Uterus (tissue), 4 donors: ENCODE results near the gene BRICD5. TPM values are rescaled to one million over a fixed set of nuclear protein-coding genes. Genes with fewer than 3 reads are reported as not detected.

ENCODE experiments used
- DNase-seq, 2 donors: peaks; one replicate each; pipeline ENCODE4 v3.0.0-alpha.2; 2019 to 2020
- H3K27ac ChIP-seq, 2 donors: fragments of 200-600 bp; sonication (generic); 1 replicate in 1 of 2; 2 replicates in 1 of 2; pipeline ENCODE4 v1.5.1; 2016 to 2018
- H3K27me3 ChIP-seq, 2 donors: fragments of 200-600 bp; sonication (generic); one replicate each; pipeline ENCODE4 v1.5.1; 2018 to 2019; ENCODE audit warnings: control low read depth in 1 of 2
- H3K36me3 ChIP-seq, 2 donors: fragments of 200-600 bp; sonication (generic); one replicate each; pipeline ENCODE4 v1.5.1; 2019; ENCODE audit warnings: control low read depth in 1 of 2
- H3K4me1 ChIP-seq, 2 donors: fragments of 200-600 bp; sonication (generic); one replicate each; pipeline ENCODE4 v1.5.1; 2018 to 2019; ENCODE audit warnings: control low read depth in 1 of 2
- H3K4me3 ChIP-seq, 2 donors: fragments of 200-600 bp; sonication (generic); 1 replicate in 1 of 2; 2 replicates in 1 of 2; pipeline ENCODE4 v1.5.1; 2018 to 2019; ENCODE audit warnings: mild to moderate bottlenecking in 1 of 2
- H3K9me3 ChIP-seq, 2 donors: fragments of 200-600 bp; sonication (generic); one replicate each; pipeline ENCODE4 v1.5.1; 2019; ENCODE audit warnings: control low read depth in 1 of 2
- POLR2A ChIP-seq, 2 donors: fragments of 450-650 bp; IDR thresholded peaks; one replicate each; pipeline ENCODE4 v1.6.1; 2016; ENCODE audit warnings: antibody characterized with exemption in 2 of 2, mild to moderate bottlenecking in 1 of 2, moderate library complexity in 1 of 2
- intact Hi-C: fragments of 100-400 bp; cut with DNase I; formaldehyde crosslinking; loops from one replicate; pipeline ENCODE4 v1.15.1; 2023; ENCODE audit warnings: low total_unique reads
- total RNA-seq, 4 donors: library from RNA; depleted of rRNA in 3 of 4; stranded (reverse); fragments of >200 nt in 3 of 4; gene quantifications; one replicate each; pipeline versions ENCODE4 v1.1.0 to v1.2.4, GENCODE V29; 2014 to 2023
- TF ChIP-seq, protein P1 (sequence below), 4 experiments: fragments of 200-600 bp in 2 of 4; fragments of 450-650 bp in 2 of 4; sonication (generic) in 2 of 4; IDR thresholded peaks; one replicate each; pipeline ENCODE4 v1.5.1; 2016 to 2019; ENCODE audit warnings: antibody characterized with exemption in 4 of 4, mild to moderate bottlenecking in 2 of 4, moderate library complexity in 1 of 4
- donor health status: DM: yes; HTN: yes; CAD: no.

Gene BRICD5
- total RNA-seq, 4 donors from 2014 or later = 1.2 to 16.9 (median 1.7) TPM

DNA sequence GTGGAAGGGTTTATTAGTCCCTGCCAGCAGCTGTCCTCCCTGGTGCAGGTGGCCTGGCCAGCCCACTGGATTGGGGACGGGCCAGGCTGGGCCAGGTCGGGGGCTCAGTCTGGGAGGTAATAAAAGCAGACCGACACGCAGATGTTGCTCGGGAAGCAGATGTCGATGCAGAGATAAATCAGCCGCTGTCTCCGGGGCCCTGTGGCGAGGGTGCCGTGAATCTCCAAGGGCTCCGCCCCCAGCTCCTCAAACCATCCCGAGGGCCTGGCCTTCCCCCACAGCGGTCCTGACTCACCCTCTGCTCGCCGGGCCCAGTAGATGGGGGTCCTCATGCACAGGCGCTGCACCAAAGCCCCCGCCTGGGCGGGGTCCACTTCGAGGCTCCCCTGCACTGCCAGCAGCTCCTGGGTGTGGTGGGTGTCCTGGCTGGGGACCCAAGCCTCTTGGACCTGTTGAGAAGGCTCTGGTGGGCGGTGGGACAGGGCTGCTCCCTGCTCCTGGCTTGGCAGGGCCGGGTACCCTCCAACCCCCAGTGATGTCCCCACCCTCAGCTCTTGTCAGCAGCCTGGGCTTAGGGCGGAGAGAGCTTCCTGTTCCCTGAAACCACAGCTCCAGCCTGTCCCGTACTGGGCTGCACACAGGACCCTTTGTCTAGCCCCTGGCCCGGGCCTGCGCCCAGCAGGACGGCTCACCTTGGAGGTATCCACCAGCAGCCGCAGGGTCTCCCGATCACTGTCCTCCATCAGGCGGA lies 1.2 kb downstream of the BRICD5 start:
- H3K9me3 ChIP-seq = no peaks in the 10 kb centered on the region
- H3K4me3 ChIP-seq = no peak overlapping the region
- no peaks in the 10 kb centered on the region for H3K36me3 ChIP-seq
- peaks cover 0 to 15% of the 10 kb centered on the region in 2 donors for H3K4me1 ChIP-seq
- DNase-seq = no peak
- no peak overlapping the region for H3K27ac ChIP-seq
- intact Hi-C loops = loop anchor here (10.0 kb wide), 1 partner anchor 55 kb away; the partner anchor contains the start of gene TRAF7
- TF ChIP-seq, protein P1, sequence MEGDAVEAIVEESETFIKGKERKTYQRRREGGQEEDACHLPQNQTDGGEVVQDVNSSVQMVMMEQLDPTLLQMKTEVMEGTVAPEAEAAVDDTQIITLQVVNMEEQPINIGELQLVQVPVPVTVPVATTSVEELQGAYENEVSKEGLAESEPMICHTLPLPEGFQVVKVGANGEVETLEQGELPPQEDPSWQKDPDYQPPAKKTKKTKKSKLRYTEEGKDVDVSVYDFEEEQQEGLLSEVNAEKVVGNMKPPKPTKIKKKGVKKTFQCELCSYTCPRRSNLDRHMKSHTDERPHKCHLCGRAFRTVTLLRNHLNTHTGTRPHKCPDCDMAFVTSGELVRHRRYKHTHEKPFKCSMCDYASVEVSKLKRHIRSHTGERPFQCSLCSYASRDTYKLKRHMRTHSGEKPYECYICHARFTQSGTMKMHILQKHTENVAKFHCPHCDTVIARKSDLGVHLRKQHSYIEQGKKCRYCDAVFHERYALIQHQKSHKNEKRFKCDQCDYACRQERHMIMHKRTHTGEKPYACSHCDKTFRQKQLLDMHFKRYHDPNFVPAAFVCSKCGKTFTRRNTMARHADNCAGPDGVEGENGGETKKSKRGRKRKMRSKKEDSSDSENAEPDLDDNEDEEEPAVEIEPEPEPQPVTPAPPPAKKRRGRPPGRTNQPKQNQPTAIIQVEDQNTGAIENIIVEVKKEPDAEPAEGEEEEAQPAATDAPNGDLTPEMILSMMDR (IDR thresholded peaks at IDR 0.05) = no peak
- no peak for TF ChIP-seq POLR2A (IDR thresholded peaks at IDR 0.05)
- H3K27me3 ChIP-seq = no peaks in the 10 kb centered on the region

DNA sequence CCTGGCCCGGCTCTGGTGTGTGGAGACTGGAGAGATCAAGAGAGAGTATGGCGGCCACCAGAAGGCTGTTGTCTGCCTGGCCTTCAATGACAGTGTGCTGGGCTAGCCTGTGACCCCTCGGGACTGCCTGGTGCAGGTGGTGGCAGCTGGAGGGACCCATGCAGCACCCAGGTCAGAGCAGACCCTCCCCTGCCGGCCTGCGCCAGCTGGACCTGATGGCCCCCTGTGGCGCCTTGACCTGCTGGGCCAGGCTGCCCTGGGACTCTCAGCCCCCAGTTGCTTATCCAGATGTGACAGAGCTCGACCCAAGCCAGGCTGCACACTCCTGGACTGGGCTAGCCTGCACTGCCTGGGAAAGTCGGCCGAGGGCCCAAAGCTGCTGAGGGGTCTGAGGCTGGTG lies 1.9 kb downstream of the BRICD5 start:
- TF ChIP-seq POLR2A (IDR thresholded peaks at IDR 0.05) = no peak
- TF ChIP-seq, protein P1 (IDR thresholded peaks at IDR 0.05) = no peak
- Histone ChIP-seq H3K27me3 (no peaks in the 10 kb centered on the region), H3K4me1 (peaks cover 0 to 10% of the 10 kb centered on the region in 2 donors), H3K4me3 (no peak overlapping the region), H3K9me3 (no peaks in the 10 kb centered on the region), H3K27ac (no peak overlapping the region), H3K36me3 (no peaks in the 10 kb centered on the region)
- intact Hi-C loops = no loop called here
- DNase-seq = no peak

DNA sequence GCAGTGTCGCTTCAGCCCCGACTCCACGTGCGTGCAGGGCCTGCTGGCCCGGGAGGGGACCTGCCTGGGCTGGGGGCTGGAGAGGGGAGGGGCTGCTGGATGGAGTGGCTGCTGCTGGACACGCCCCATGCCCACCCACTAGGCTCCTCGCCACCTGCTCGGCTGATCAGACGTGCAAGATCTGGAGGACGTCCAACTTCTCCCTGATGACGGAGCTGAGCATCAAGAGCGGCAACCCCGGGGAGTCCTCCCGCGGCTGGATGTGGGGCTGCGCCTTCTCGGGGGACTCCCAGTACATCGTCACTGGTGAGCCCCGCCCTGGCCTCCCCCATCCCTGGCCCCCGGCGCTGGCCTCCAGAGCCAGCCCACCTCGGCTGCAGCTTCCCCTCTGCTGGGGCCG lies 2.4 kb downstream of the BRICD5 start:
- Histone ChIP-seq H3K4me1 (peaks cover 0 to 5% of the 10 kb centered on the region in 2 donors), H3K27ac (no peak overlapping the region), H3K9me3 (no peaks in the 10 kb centered on the region), H3K27me3 (no peaks in the 10 kb centered on the region), H3K4me3 (no peak overlapping the region), H3K36me3 (no peaks in the 10 kb centered on the region)
- TF ChIP-seq POLR2A (IDR thresholded peaks at IDR 0.05) = no peak
- TF ChIP-seq, protein P1 (IDR thresholded peaks at IDR 0.05) = no peak
- intact Hi-C loops = no loop called here
- DNase-seq = no peak

DNA sequence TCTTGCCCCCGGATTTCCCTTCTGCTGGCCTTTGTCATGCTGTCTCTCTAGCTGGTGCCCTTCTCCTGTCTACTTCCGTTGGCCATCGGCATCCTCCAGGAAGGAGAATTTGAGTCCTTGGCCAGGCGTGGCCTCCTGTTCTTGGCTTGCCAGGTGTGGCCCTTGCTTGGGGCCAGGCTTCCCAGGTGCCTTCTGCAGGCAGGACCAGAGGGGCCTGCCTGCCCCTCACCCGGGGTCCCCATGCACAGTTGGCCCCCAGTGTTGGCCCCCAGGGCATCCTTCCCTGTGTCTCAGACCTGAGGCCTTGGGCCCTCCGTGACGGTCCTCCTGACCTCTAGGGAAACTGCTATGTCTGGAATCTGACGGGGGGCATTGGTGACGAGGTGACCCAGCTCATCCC lies 2.8 kb downstream of the BRICD5 start:
- no peaks in the 10 kb centered on the region for H3K27me3 ChIP-seq
- no peak for TF ChIP-seq POLR2A (IDR thresholded peaks at IDR 0.05)
- TF ChIP-seq, protein P1 (IDR thresholded peaks at IDR 0.05) = no peak
- no peaks in the 10 kb centered on the region for H3K36me3 ChIP-seq
- DNase-seq = no peak
- peaks cover 0 to 3% of the 10 kb centered on the region in 2 donors for H3K4me1 ChIP-seq
- H3K4me3 ChIP-seq = no peak overlapping the region
- H3K9me3 ChIP-seq = no peaks in the 10 kb centered on the region
- no peak overlapping the region for H3K27ac ChIP-seq
- intact Hi-C loops = no loop called here

DNA sequence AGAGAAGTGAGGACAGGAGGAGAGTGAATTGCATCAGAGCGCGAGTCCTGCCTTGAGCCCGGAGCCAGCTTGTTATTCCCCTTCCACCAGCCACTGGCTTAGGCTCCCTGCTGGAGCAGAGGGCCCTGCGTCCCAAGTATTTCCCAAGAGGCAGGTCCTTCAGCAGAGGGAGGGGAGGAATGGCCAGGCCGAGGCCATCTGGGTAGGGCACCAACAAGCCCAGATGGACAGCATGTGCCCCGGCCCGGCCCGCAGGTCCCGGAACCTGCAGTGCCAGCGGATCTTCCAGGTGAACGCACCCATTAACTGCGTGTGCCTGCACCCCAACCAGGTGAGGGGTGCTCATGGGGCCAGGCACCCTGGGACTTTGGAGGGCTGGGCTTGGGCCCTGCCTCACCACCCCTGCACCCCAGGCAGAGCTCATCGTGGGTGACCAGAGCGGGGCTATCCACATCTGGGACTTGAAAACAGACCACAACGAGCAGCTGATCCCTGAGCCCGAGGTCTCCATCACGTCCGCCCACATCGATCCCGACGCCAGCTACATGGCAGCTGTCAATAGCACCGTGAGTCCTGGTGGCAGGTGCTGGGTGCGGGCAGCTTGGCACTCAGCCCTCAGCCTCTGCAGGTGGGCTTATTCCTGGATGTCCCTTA lies 3.8 kb downstream of the BRICD5 start:
- H3K4me3 ChIP-seq = no peak overlapping the region
- no peak overlapping the region for H3K27ac ChIP-seq
- H3K4me1 ChIP-seq = peaks cover 0 to 3% of the 10 kb centered on the region in 2 donors
- intact Hi-C loops = no loop called here
- TF ChIP-seq, protein P1 (IDR thresholded peaks at IDR 0.05) = no peak
- no peak for TF ChIP-seq POLR2A (IDR thresholded peaks at IDR 0.05)
- no peaks in the 10 kb centered on the region for H3K9me3 ChIP-seq
- DNase-seq = no peak
- H3K27me3 ChIP-seq = no peaks in the 10 kb centered on the region
- no peaks in the 10 kb centered on the region for H3K36me3 ChIP-seq
